ENCODE data around the gene TMEM141. TPM values are rescaled to one million over a fixed set of nuclear protein-coding genes. Genes with fewer than 3 reads are reported as not detected.

Gene TMEM141
- total and polyA plus RNA-seq, 2 of the 8 experiments (the other 6 are each of a cell fraction or from before 2014, with no cell fraction given): 51.1 to 137 TPM

DNA sequence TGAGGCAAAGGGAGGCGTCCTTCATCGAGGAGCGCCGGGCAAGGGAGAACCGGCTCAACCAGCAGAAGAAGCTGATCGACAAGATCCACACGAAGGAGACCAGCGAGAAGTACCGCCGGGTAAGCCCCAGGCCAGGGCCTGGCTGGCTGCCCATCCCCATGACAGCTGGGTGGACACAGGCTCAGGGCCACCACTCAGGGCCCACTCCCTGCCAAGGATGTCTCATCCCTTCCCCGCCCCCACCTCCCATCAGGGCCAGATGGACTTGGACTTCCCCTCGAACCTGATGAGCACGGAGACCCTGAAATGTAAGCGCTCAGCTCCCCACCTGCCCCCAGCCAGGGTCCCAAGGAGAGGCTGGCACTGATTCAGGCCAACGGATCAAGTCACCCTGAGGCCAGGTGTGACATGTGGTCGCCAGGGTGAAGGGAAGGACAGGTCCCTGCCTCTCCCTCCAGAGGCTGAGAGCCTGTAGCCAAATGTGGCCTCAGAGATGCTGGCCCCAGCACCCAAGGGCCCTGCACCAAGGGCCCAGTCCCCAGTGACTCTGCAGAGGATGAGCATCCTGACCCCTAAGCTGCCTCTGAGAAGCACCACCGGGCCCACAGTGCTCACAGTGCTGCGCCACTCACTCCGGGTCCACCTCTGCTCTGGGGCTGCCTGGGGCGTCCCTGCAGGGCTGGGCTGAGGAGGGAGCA lies 13.5 kb downstream of the TMEM141 start:
- Histone ChIP-seq H2AK5ac (ENCODE audit: low read depth, low read length) (no peak overlapping the region), H3K23ac (ENCODE audit: insufficient read length) (no peak overlapping the region), H2AFZ (ENCODE audit: low read length) (no peak overlapping the region), H2BK120ac (replicated peaks; ENCODE audit: low read depth, low read length) (no peak overlapping the region), H3K4me1 (replicated peaks in 1 of 4; ENCODE audit: control insufficient read depth in 3 of 4, insufficient read depth in 4 of 4, low read length in 3 of 4) (peaks cover 0 to 18% (median 11%) of the 10 kb centered on the region in 4 experiments; a peak in 6 of 7 replicates), H3K4ac (replicated peaks; ENCODE audit: insufficient read length, low read depth, low read length) (no peak overlapping the region), H3K18ac (ENCODE audit: extremely low read depth, low read length) (no peak overlapping the region), H3K9ac (replicated peaks in 1 of 4; ENCODE audit: extremely low read depth in 1 of 4, low read depth in 3 of 4, low read length in 3 of 4) (no peak overlapping the region), H3K79me1 (ENCODE audit: low read depth, low read length) (no peaks in the 10 kb centered on the region), H3K56ac (replicated peaks; ENCODE audit: insufficient read length, low read depth, low read length) (no peak overlapping the region), H2BK12ac (ENCODE audit: low read depth, low read length) (no peak overlapping the region), H3K23me2 (ENCODE audit: low read depth, low read length) (peaks cover 21% of the 10 kb centered on the region; the same call in 1 of the 2 replicates), H2BK15ac (ENCODE audit: low read length) (no peak overlapping the region), H3K4me2 (ENCODE audit: insufficient read depth in 1 of 2, low read depth in 2 of 2, low read length in 2 of 2) (no peak overlapping the region), H3K27ac (ENCODE audit: low read depth, low read length) (no peak overlapping the region), H4K8ac (ENCODE audit: extremely low read depth, insufficient read depth, low read length) (no peak overlapping the region), H3K36me3 (ENCODE audit: control insufficient read depth in 2 of 4, insufficient read depth in 4 of 4, low read length in 3 of 4) (peaks cover 0 to 3% (median 0%) of the 10 kb centered on the region in 4 experiments; a peak in 2 of 8 replicates), H4K5ac (ENCODE audit: insufficient read length, low read depth, low read length) (no peak overlapping the region), H3K4me3 (ENCODE audit: extremely low read depth in 1 of 4, insufficient read depth in 2 of 4, low read depth in 3 of 4, low read length in 4 of 4) (no peak overlapping the region), H3K27me3 (replicated peaks in 1 of 4; ENCODE audit: control insufficient read depth in 3 of 4, extremely low read depth in 1 of 4, insufficient read depth in 3 of 4, low read length in 3 of 4) (peaks cover 0 to 19% (median 9%) of the 10 kb centered on the region in 4 experiments; a peak in 5 of 7 replicates), H3K14ac (ENCODE audit: insufficient read length) (no peak overlapping the region), H2BK20ac (ENCODE audit: low read length) (no peak overlapping the region), H3K79me2 (ENCODE audit: control insufficient read depth in 1 of 2, insufficient read depth in 2 of 2, low read length in 2 of 2) (peaks cover 4 to 14% of the 10 kb centered on the region in 2 experiments), H2BK5ac (ENCODE audit: low read depth, low read length) (no peak overlapping the region), H4K20me1 (replicated peaks in 1 of 2; ENCODE audit: control insufficient read depth in 1 of 2, insufficient read depth in 2 of 2, low read length in 2 of 2) (peaks cover under 1 to 7% of the 10 kb centered on the region in 2 experiments), H4K91ac (replicated peaks; ENCODE audit: insufficient read length, low read length) (no peak overlapping the region), H3K9me3 (ENCODE audit: insufficient read depth in 2 of 2, low read depth in 1 of 2, low read length in 1 of 2) (no peaks in the 10 kb centered on the region)
- 89% methylated on average over 20 of the region's 20 CpGs; no CpG with 5 or more reads in 1 of the 2 experiments for WGBS, 2 experiments (ENCODE audit: extremely low coverage in 1 of 2, insufficient coverage in 1 of 2, insufficient read length in 1 of 2, insufficient replicate concordance in 2 of 2, low coverage in 1 of 2, low lambda C conversion rate in 2 of 2, missing lambda C conversion rate in 1 of 2)
- CTCF ChIA-PET (ENCODE audit: partially characterized antibody): interaction anchor here (0.5 to 5.2 kb wide), 9 partner anchors 25 to 266 kb away, joined by 3 to 35 read pairs (median 4); partner anchors contain the start of genes AJM1 and SAPCD2
- DNase-seq (ENCODE audit: low read depth in 1 of 2, low spot score in 2 of 2): no peak
- FAIRE-seq: no peak
- POLR2A ChIA-PET (ENCODE audit: partially characterized antibody): interaction anchor here (1.1 to 7.8 kb wide), 3 partner anchors 8 to 37 kb away, joined by 3 to 96 read pairs (median 3); partner anchors contain the start of gene AJM1
- TF ChIP-seq POLR2A (IDR thresholded peaks at IDR 0.05; ENCODE audit: control extremely low read depth in 1 of 2, low read depth in 2 of 2, low read length in 2 of 2) (no peak), TCF12 (IDR thresholded peaks at IDR 0.05; ENCODE audit: low read depth, low read length) (no peak), GABPA (IDR thresholded peaks at IDR 0.05; ENCODE audit: borderline replicate concordance, insufficient read depth, low read length) (no peak), KDM5A (IDR thresholded peaks at IDR 0.05; ENCODE audit: low read length) (no peak), CEBPB (IDR thresholded peaks at IDR 0.05; ENCODE audit: low read depth, low read length) (no peak), YY1 (IDR thresholded peaks at IDR 0.05; ENCODE audit: low read depth, low read length) (no peak), RAD21 (IDR thresholded peaks at IDR 0.05 in 1 of 2, conservative IDR thresholded peaks at IDR 0.05 in 1 of 2; ENCODE audit: low read depth in 2 of 2, low read length in 2 of 2) (no peak), HDAC2 (IDR thresholded peaks at IDR 0.05; ENCODE audit: borderline replicate concordance in 1 of 2, low read depth in 2 of 2, low read length in 2 of 2) (no peak), RFX5 (IDR thresholded peaks at IDR 0.05; ENCODE audit: borderline replicate concordance, low read depth, low read length) (no peak), TEAD4 (IDR thresholded peaks at IDR 0.05; ENCODE audit: low read depth, low read length) (no peak), CREB1 (IDR thresholded peaks at IDR 0.05) (no peak)
- TF ChIP-seq, protein P1, sequence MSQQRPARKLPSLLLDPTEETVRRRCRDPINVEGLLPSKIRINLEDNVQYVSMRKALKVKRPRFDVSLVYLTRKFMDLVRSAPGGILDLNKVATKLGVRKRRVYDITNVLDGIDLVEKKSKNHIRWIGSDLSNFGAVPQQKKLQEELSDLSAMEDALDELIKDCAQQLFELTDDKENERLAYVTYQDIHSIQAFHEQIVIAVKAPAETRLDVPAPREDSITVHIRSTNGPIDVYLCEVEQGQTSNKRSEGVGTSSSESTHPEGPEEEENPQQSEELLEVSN (IDR thresholded peaks at IDR 0.05): no peak

All from H1 (cell line).